Measurements from ENCODE around the gene BMPR2.

The BMPR2 gene

DNA sequence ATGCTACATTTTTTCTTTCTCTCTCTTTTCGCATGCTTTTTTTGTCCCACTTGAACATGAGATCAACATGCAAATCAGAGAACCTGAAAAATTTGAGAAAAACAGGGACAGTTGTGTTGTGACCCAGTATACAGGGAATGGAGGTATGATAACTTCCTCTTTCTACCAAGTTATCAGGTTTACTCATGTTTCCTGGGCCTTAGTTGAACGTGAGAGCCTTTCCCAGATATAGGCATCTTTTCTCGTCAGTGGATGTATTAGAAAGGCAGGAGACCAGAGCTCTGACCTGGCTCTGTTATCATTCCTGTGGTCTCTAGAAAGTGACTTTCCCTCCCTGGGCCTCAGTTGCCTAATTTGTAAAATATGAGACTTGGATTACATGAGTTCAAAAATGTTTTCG is 228.6 kb downstream of the BMPR2 start:
- DNase-seq (ENCODE audit: low read depth) = no peak

DNA sequence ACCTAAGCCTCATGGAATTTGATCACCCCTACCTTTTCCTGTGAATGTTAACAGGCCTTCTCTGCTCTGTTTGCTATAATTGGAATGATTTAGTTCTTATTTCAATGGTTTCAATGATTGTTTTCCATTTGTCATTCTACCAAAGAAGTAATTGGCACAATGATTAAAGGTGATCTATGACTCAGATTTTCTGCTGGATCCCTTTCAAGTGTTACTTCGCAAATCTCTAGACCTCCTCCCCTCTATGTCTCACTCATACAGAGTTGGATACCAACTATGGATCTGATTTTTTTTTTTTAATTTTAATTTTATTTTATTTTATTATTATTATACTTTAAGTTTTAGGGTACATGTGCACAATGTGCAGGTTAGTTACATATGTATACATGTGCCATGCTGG is 229.0 kb downstream of the BMPR2 start:
- DNase-seq (ENCODE audit: low read depth) = no peak

DNA sequence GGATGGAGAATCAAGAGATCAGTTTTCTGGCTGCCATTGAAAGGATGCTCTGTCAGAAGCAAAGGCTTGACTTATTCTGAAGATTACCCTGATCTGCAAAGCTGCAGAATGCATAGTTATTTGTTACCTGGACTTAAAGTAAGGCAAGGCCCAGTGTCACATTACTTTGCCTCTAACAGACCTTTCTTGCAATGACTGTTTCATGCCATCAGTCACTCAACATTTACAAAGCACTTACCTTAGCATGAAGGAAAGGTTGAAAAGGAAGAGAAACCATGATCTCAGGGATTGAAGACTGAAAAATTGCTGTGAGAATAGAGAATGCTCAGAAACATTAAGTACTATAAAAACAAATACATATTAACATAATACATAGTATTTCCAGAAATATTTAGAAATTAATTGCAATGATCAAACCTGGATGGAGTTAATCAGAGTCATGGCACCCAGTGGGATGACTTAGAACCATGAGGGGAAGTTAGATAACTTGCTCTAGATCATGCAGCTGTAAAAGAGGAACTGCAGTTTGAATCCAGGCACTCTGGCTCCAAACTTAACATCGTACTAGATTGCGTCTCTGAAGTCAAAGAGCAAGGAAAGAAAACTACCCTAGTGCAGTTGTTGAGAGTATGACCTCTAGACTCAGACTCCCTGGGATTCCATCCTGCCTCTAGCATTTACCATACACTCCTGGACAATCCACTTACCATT is 232.2 kb downstream of the BMPR2 start:
- DNase-seq (ENCODE audit: low read depth) = no peak

DNA sequence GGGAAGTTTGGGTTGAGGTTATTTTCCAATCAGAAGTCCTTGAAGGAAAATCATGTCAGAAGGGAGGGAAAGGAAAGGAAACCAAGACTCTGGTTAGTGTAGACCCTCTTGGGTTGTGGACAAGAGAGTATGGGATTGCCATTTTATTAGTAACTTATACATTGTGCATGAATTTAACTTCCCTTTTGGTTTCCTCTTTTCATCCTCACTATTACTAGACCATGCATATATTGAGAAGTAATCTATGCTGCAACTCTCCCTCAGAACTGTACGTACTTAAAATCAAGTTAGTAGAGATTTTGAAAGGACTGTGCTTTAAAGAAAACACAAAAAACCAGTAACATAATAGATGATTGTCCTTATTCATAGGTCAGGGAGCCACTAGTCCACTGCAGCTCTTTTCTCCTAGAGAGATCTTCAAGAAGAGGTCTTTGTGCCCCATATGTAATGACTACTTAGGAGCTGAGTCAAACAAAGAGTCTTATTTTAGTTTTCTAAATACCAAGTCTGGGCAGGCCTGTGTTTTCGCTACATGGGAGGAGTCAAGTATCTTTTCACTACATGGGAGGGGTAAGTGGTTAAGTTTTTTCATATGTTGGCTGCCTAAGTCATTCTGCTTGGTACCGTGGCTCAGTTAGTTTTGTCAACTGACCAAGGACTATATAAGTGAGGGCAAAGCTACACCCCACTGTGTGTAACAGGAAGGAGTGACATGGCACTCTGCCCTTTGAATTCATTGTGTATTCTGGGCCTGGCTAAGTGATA is 233.4 kb downstream of the BMPR2 start:
- no peak for DNase-seq (ENCODE audit: low read depth)

DNA sequence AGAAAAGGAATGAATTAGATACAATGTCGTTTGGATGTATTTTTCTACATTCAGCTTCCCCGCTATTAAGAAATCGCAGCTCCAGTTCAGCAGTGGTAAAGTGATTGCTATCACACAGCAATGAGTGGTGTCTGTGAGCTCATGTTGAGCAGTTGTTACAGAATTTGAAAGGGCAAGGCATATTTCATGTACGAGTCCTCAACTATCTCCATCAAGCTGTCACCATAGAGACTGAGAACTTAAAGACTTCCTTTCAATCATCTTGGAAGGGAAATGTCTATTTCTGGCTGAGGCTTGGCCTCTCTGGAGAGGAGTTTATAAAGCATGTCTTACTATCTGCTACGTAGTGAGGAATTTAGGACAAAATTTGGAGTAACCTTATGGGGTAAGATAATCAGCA is 234.3 kb downstream of the BMPR2 start:
- DNase-seq (ENCODE audit: low read depth) = no peak

DNA sequence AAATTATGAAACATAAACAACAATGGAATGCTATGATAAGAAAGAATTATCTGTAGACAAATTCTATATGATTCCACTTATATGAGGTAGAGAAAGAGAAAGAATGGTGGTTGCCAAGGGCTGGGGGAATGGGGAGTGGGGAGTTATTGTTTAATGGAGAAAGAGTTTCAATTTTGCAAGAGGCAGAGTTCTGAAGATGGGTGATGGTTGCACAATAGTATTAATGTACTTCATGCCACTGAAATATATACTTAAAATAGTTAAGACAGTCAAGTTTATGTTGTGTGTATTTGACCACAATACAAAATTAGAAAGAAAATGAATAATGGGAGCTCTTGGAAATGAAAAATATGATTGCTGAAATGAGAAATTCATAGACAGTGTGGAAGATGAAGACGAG is 236.0 kb downstream of the BMPR2 start:
- no peak for DNase-seq (ENCODE audit: low read depth)

DNA sequence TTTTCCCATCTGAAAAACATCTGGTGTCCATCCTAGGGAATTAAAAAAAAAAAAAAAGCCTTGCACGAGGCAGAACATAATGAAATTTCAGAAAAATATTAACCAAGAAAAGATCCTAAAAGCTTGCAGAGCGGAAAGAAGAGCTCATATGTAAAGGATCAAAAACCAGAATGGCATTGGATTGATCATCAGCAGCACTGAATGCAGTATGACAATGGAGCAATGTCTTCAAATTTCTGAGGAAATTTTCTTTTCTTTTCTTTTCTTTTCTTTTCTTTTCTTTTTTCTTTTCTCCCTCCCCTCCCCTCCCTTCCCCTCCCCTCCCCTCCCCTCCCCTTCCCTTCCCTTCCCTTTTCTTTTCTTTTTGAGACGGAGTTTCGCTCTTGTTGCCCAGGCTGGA is 237.4 kb downstream of the BMPR2 start:
- DNase-seq (ENCODE audit: low read depth) = no peak
